ENCODE results near the gene RAI14.
"Not testable (repeated sequence)": the region's sequence is repeated elsewhere in the genome, so short reads cannot be mapped to it uniquely, and the experiment has no call there.

The RAI14 gene

DNA sequence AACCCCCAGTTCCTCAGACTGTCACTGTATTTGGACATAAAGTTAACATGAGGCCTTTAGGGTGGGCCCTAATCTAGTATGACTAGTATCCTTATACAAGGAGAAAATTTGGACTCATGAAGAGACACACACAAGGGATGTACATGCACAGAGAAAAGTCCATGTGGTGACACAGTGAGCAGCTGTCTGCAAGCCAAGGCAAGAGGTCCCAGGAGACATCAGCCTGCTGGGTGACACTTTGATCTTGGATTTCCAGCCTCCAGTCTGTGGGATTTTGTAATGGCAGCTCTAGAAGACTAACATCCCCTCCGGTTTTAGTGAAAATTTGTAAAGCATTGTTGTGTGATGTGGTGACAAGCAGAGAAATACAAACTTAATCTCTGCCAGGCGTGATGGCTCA lies 66.1 kb downstream of the RAI14 start:
- Histone ChIP-seq H3K27ac (ENCODE audit: low read length, poor library complexity, severe bottlenecking) (no peak overlapping the region), H3K36me3 (ENCODE audit: control insufficient read depth in 1 of 2, insufficient read depth in 2 of 2, low read depth in 1 of 2, low read length in 2 of 2) (peaks cover 17 to 45% of the 10 kb centered on the region in 2 experiments), H3K4me3 (ENCODE audit: insufficient read depth in 1 of 2, low read depth in 1 of 2, low read length in 2 of 2) (no peak overlapping the region), H2AK5ac (ENCODE audit: low read length, severe bottlenecking) (peak overlapping the region; percentile 76), H4K91ac (ENCODE audit: low read length) (no peak overlapping the region), H3K4ac (ENCODE audit: low read depth in 1 of 2, low read length in 2 of 2) (peak overlapping the region in 1 of 2 experiments; percentile 28), H3K4me1 (ENCODE audit: control insufficient read depth, insufficient read depth, low read depth, low read length) (peaks cover 8% of the 10 kb centered on the region), H2BK12ac (ENCODE audit: low read length in 2 of 2) (no peak overlapping the region), H2AFZ (ENCODE audit: low read depth, low read length) (no peak overlapping the region), H3K14ac (ENCODE audit: low read length in 2 of 2) (no peak overlapping the region), H3K79me1 (replicated peaks; ENCODE audit: low read length, poor library complexity, severe bottlenecking) (peaks cover 2% of the 10 kb centered on the region), H3K9me3 (ENCODE audit: control insufficient read depth, low read length) (no peaks in the 10 kb centered on the region), H3K27me3 (ENCODE audit: control insufficient read depth in 1 of 2, insufficient read depth in 1 of 2, low read length in 2 of 2) (no peaks in the 10 kb centered on the region), H2BK15ac (ENCODE audit: low read depth, poor library complexity, severe bottlenecking) (no peak overlapping the region), H2BK5ac (ENCODE audit: low read depth, low read length, poor library complexity, severe bottlenecking) (peak overlapping the region; percentile 87), H3K9ac (ENCODE audit: low read length) (no peak overlapping the region), H2BK120ac (ENCODE audit: low read depth, low read length) (no peak overlapping the region), H3K23ac (ENCODE audit: low read length in 2 of 2) (no peak overlapping the region), H3K18ac (ENCODE audit: low read depth in 1 of 2, low read length in 2 of 2) (peak overlapping the region; percentile 3 to 24), H3K4me2 (ENCODE audit: low read length, poor library complexity, severe bottlenecking) (no peak overlapping the region), H4K8ac (ENCODE audit: low read length) (no peak overlapping the region)
- no peak for DNase-seq
- 94% methylated on average over 2 of the region's 2 CpGs for WGBS

DNA sequence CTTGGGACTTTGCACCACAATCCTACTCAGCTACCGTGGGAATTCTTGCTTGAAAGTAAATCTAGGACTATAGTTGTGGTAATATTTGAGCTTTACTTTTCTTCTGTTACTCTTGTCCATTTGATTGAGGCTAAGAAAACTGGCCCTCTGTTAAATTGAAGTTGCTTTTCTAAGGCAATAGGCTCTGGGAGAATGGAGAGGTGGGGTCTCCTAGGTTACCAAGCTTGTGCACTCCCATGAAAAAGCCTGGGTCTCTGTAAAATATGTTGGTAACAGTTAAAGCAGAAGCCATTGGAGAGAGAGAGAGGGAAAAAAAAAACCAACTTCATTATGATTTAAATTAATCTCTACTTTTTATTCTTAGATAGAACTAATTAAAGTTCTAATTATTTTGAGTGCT lies 68.6 kb downstream of the RAI14 start:
- 100% methylated on average over 1 of the region's 1 CpG for WGBS
- Histone ChIP-seq H2BK120ac (ENCODE audit: low read depth, low read length) (no peak overlapping the region), H3K4me2 (ENCODE audit: low read length, poor library complexity, severe bottlenecking) (no peak overlapping the region)

DNA sequence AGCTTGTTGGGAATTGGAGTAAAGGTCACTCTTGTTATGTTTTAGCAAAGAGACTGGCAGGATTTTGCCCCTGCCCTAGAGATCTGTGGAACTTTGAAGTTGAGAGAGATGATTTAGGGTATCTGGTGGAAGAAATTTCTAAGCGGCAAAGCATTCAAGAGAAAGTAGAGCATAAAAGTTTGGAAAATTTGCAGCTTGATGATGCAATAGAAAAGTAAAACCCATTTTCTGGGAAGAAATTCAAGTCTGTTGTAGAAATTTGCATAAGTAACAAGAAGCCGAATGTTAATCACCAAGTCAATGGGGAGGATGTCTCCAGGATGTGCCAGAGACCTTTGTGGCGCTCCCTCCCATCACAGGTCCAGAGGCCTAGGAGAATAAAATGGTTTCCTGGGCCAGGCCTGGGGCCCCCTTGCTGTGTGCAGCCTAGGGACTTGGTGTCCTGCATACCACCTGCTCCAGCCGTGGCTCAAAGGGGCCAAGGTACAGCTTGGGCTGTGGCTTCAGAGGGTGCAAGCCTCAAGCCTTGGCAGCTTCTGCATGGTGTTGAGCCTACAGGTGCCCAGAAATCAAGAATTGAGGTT lies 71.1 kb downstream of the RAI14 start:
- not testable (repeated sequence) for DNase-seq; H3K18ac ChIP-seq (ENCODE audit: low read depth in 1 of 2, low read length in 2 of 2); H2AK5ac ChIP-seq (ENCODE audit: low read length, severe bottlenecking); H2AFZ ChIP-seq (ENCODE audit: low read depth, low read length); H3K4me1 ChIP-seq (ENCODE audit: control insufficient read depth, insufficient read depth, low read depth, low read length); H3K14ac ChIP-seq (ENCODE audit: low read length in 2 of 2); H2BK15ac ChIP-seq (ENCODE audit: low read depth, poor library complexity, severe bottlenecking); H3K79me1 ChIP-seq (replicated peaks; ENCODE audit: low read length, poor library complexity, severe bottlenecking); H3K4ac ChIP-seq (ENCODE audit: low read depth in 1 of 2, low read length in 2 of 2); H4K91ac ChIP-seq (ENCODE audit: low read length); H3K4me2 ChIP-seq (ENCODE audit: low read length, poor library complexity, severe bottlenecking); H2BK12ac ChIP-seq (ENCODE audit: low read length in 2 of 2); H3K9me3 ChIP-seq (ENCODE audit: control insufficient read depth, low read length); H3K27ac ChIP-seq (ENCODE audit: low read length, poor library complexity, severe bottlenecking); H2BK5ac ChIP-seq (ENCODE audit: low read depth, low read length, poor library complexity, severe bottlenecking); H3K9ac ChIP-seq (ENCODE audit: low read length); H3K27me3 ChIP-seq (ENCODE audit: control insufficient read depth in 1 of 2, insufficient read depth in 1 of 2, low read length in 2 of 2); H3K4me3 ChIP-seq (ENCODE audit: insufficient read depth in 1 of 2, low read depth in 1 of 2, low read length in 2 of 2); H4K8ac ChIP-seq (ENCODE audit: low read length); H3K23ac ChIP-seq (ENCODE audit: low read length in 2 of 2); H2BK120ac ChIP-seq (ENCODE audit: low read depth, low read length)
- peaks cover 16 to 32% of the 10 kb centered on the region in 2 experiments for H3K36me3 ChIP-seq (ENCODE audit: control insufficient read depth in 1 of 2, insufficient read depth in 2 of 2, low read depth in 1 of 2, low read length in 2 of 2)
- 97% methylated on average over 4 of the region's 4 CpGs for WGBS

More for the DNA sequence above, 68.6 kb downstream of the RAI14 start:
- no peak overlapping the region for H3K9ac ChIP-seq (ENCODE audit: low read length)
- peaks cover 5% of the 10 kb centered on the region for H3K79me1 ChIP-seq (replicated peaks; ENCODE audit: low read length, poor library complexity, severe bottlenecking)
- no peak for DNase-seq
- H3K4ac ChIP-seq (ENCODE audit: low read depth in 1 of 2, low read length in 2 of 2), result no peak overlapping the region
- H2AK5ac ChIP-seq (ENCODE audit: low read length, severe bottlenecking), result no peak overlapping the region
- H2BK12ac ChIP-seq (ENCODE audit: low read length in 2 of 2), result no peak overlapping the region
- H3K9me3 ChIP-seq (ENCODE audit: control insufficient read depth, low read length), result no peaks in the 10 kb centered on the region
- H2BK15ac ChIP-seq (ENCODE audit: low read depth, poor library complexity, severe bottlenecking), result no peak overlapping the region
- no peak overlapping the region for H2AFZ ChIP-seq (ENCODE audit: low read depth, low read length)
- no peak overlapping the region for H4K91ac ChIP-seq (ENCODE audit: low read length)
- H3K27me3 ChIP-seq (ENCODE audit: control insufficient read depth in 1 of 2, insufficient read depth in 1 of 2, low read length in 2 of 2), result no peaks in the 10 kb centered on the region
- no peak overlapping the region for H2BK5ac ChIP-seq (ENCODE audit: low read depth, low read length, poor library complexity, severe bottlenecking)
- no peak overlapping the region for H3K4me3 ChIP-seq (ENCODE audit: insufficient read depth in 1 of 2, low read depth in 1 of 2, low read length in 2 of 2)
- peaks cover 24 to 26% of the 10 kb centered on the region in 2 experiments for H3K36me3 ChIP-seq (ENCODE audit: control insufficient read depth in 1 of 2, insufficient read depth in 2 of 2, low read depth in 1 of 2, low read length in 2 of 2)
- no peak overlapping the region for H3K18ac ChIP-seq (ENCODE audit: low read depth in 1 of 2, low read length in 2 of 2)
- H4K8ac ChIP-seq (ENCODE audit: low read length), result no peak overlapping the region
- H3K4me1 ChIP-seq (ENCODE audit: control insufficient read depth, insufficient read depth, low read depth, low read length), result peaks cover 2% of the 10 kb centered on the region
- H3K27ac ChIP-seq (ENCODE audit: low read length, poor library complexity, severe bottlenecking), result peak overlapping the region; percentile 38
- no peak overlapping the region for H3K14ac ChIP-seq (ENCODE audit: low read length in 2 of 2)
- no peak overlapping the region for H3K23ac ChIP-seq (ENCODE audit: low read length in 2 of 2)

DNA sequence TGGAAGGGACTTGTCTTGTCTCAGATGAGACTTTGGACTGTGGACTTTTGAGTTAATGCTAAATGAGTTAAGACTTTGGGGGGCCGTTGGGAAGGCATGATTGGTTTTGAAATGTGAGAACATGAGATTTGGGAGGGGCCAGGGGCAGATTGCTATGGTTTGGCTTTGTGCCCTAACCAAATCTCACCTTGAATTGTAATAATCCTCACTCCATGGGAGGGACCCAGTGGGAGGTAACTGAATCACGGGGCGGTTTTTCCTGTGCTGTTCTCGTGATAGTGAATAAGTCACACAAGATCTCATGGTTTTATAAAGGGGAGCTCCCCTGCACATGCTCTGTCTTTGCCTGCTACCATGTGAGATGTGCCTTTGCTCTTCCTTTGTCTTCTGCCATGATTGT lies 72.1 kb downstream of the RAI14 start:
- H3K4me2 ChIP-seq (ENCODE audit: low read length, poor library complexity, severe bottlenecking), result no peak overlapping the region
- H3K23ac ChIP-seq (ENCODE audit: low read length in 2 of 2), result no peak overlapping the region
- no peak overlapping the region for H2BK120ac ChIP-seq (ENCODE audit: low read depth, low read length)
- no peak overlapping the region for H2BK15ac ChIP-seq (ENCODE audit: low read depth, poor library complexity, severe bottlenecking)
- no peak overlapping the region for H2AFZ ChIP-seq (ENCODE audit: low read depth, low read length)
- no peak overlapping the region for H3K27ac ChIP-seq (ENCODE audit: low read length, poor library complexity, severe bottlenecking)
- no peak overlapping the region for H4K8ac ChIP-seq (ENCODE audit: low read length)
- H2BK5ac ChIP-seq (ENCODE audit: low read depth, low read length, poor library complexity, severe bottlenecking), result no peak overlapping the region
- no peak overlapping the region for H3K18ac ChIP-seq (ENCODE audit: low read depth in 1 of 2, low read length in 2 of 2)
- H3K9me3 ChIP-seq (ENCODE audit: control insufficient read depth, low read length), result no peaks in the 10 kb centered on the region
- H3K36me3 ChIP-seq (ENCODE audit: control insufficient read depth in 1 of 2, insufficient read depth in 2 of 2, low read depth in 1 of 2, low read length in 2 of 2), result peaks cover 13 to 37% of the 10 kb centered on the region in 2 experiments
- no peak overlapping the region for H2BK12ac ChIP-seq (ENCODE audit: low read length in 2 of 2)
- H2AK5ac ChIP-seq (ENCODE audit: low read length, severe bottlenecking), result no peak overlapping the region
- 97% methylated on average over 4 of the region's 4 CpGs for WGBS
- no peak for DNase-seq
- H3K4me3 ChIP-seq (ENCODE audit: insufficient read depth in 1 of 2, low read depth in 1 of 2, low read length in 2 of 2), result no peak overlapping the region
- H3K79me1 ChIP-seq (replicated peaks; ENCODE audit: low read length, poor library complexity, severe bottlenecking), result peaks cover 3% of the 10 kb centered on the region
- no peaks in the 10 kb centered on the region for H3K27me3 ChIP-seq (ENCODE audit: control insufficient read depth in 1 of 2, insufficient read depth in 1 of 2, low read length in 2 of 2)
- no peak overlapping the region for H3K14ac ChIP-seq (ENCODE audit: low read length in 2 of 2)
- H3K4me1 ChIP-seq (ENCODE audit: control insufficient read depth, insufficient read depth, low read depth, low read length), result peaks cover 8% of the 10 kb centered on the region
- no peak overlapping the region for H4K91ac ChIP-seq (ENCODE audit: low read length)
- no peak overlapping the region for H3K9ac ChIP-seq (ENCODE audit: low read length)
- H3K4ac ChIP-seq (ENCODE audit: low read depth in 1 of 2, low read length in 2 of 2), result no peak overlapping the region
